ENCODE measurements around the gene PJA2. TPM values are rescaled to one million over a fixed set of nuclear protein-coding genes. Genes with fewer than 3 reads are reported as not detected.

The PJA2 gene
- total RNA-seq, 2 experiments from 2014 or later: 41.3 to 69.7 TPM

- Histone ChIP-seq H2AFZ (ENCODE audit: low read length) (no peak overlapping the region), H3K4me2 (ENCODE audit: low read length) (no peak overlapping the region), H3K9me3 (ENCODE audit: low read length) (peaks cover 5% of the 10 kb centered on the region; the same call in 1 of the 2 replicates), H3K79me2 (ENCODE audit: insufficient read depth, low read depth, low read length) (peaks cover 92% of the 10 kb centered on the region), H4K20me1 (ENCODE audit: insufficient read depth, low read length) (no peaks in the 10 kb centered on the region; the same call in 1 of the 2 replicates), H3K4me1 (ENCODE audit: insufficient read depth, low read length, poor library complexity, severe bottlenecking) (no peaks in the 10 kb centered on the region), H3K9me2 (ENCODE audit: insufficient read depth, low read length) (no peaks in the 10 kb centered on the region), H3K36me3 (ENCODE audit: insufficient read depth, low read length) (peaks cover 45% of the 10 kb centered on the region), H3K27ac (ENCODE audit: low read depth, low read length, poor library complexity, severe bottlenecking) (no peak overlapping the region), H3K4me3 (ENCODE audit: low read depth, low read length, poor library complexity, severe bottlenecking) (no peak overlapping the region)
- BruUV-seq (replicated peaks): no TSS peak
- no peak for DNase-seq (ENCODE audit: low spot score)
- ChIA-PET POLR2A (no interaction called here), CTCF (ENCODE audit: unreplicated experiment) (no interaction called here)
- TF ChIP-seq EZH2phosphoT487 (IDR thresholded peaks at IDR 0.05; ENCODE audit: borderline replicate concordance, low read depth, low read length) (no peak), CTCF (conservative IDR thresholded peaks at IDR 0.05; ENCODE audit: low read length) (no peak)
- intact Hi-C loops (cut with micrococcal nuclease; ENCODE audit: unreplicated experiment): no loop called here
Observed at GRCh38 chr5:109399092-109399759, 10.5 kb downstream of the PJA2 start.

GRCh38 chr5:109396965-109397364 lies 12.8 kb downstream of the PJA2 start:
- intact Hi-C loops (cut with micrococcal nuclease; ENCODE audit: unreplicated experiment): no loop called here
- Histone ChIP-seq H4K20me1 (ENCODE audit: insufficient read depth, low read length) (no peaks in the 10 kb centered on the region; the same call in 1 of the 2 replicates), H3K9me3 (ENCODE audit: low read length) (peaks cover 11% of the 10 kb centered on the region; the same call in 1 of the 2 replicates), H3K36me3 (ENCODE audit: insufficient read depth, low read length) (peaks cover 48% of the 10 kb centered on the region), H3K79me2 (ENCODE audit: insufficient read depth, low read depth, low read length) (peaks cover 90% of the 10 kb centered on the region), H3K9me2 (ENCODE audit: insufficient read depth, low read length) (no peaks in the 10 kb centered on the region), H3K4me3 (ENCODE audit: low read depth, low read length, poor library complexity, severe bottlenecking) (no peak overlapping the region), H2AFZ (ENCODE audit: low read length) (no peak overlapping the region), H3K27ac (ENCODE audit: low read depth, low read length, poor library complexity, severe bottlenecking) (no peak overlapping the region), H3K4me1 (ENCODE audit: insufficient read depth, low read length, poor library complexity, severe bottlenecking) (no peaks in the 10 kb centered on the region), H3K4me2 (ENCODE audit: low read length) (no peak overlapping the region)
- BruUV-seq (replicated peaks): no TSS peak
- DNase-seq (ENCODE audit: low spot score): no peak
- ChIA-PET CTCF (ENCODE audit: unreplicated experiment) (no interaction called here), POLR2A (interaction anchor here (0.5 to 0.7 kb wide), 4 partner anchors 20 to 1017 kb away, joined by 3 to 5 read pairs (median 3); no protein-coding TSS in a partner anchor)
- TF ChIP-seq EZH2phosphoT487 (IDR thresholded peaks at IDR 0.05; ENCODE audit: borderline replicate concordance, low read depth, low read length) (no peak), CTCF (conservative IDR thresholded peaks at IDR 0.05; ENCODE audit: low read length) (no peak)

GRCh38 chr5:109394806-109395205 lies 15.0 kb downstream of the PJA2 start:
- Histone ChIP-seq H4K20me1 (ENCODE audit: insufficient read depth, low read length) (no peaks in the 10 kb centered on the region; the same call in 1 of the 2 replicates), H3K36me3 (ENCODE audit: insufficient read depth, low read length) (peaks cover 54% of the 10 kb centered on the region), H3K4me3 (ENCODE audit: low read depth, low read length, poor library complexity, severe bottlenecking) (no peak overlapping the region), H3K4me1 (ENCODE audit: insufficient read depth, low read length, poor library complexity, severe bottlenecking) (no peaks in the 10 kb centered on the region), H3K79me2 (ENCODE audit: insufficient read depth, low read depth, low read length) (peaks cover 95% of the 10 kb centered on the region), H3K27ac (ENCODE audit: low read depth, low read length, poor library complexity, severe bottlenecking) (no peak overlapping the region), H3K9me3 (ENCODE audit: low read length) (peaks cover 22% of the 10 kb centered on the region; the same call in 1 of the 2 replicates), H2AFZ (ENCODE audit: low read length) (no peak overlapping the region), H3K9me2 (ENCODE audit: insufficient read depth, low read length) (no peaks in the 10 kb centered on the region), H3K4me2 (ENCODE audit: low read length) (no peak overlapping the region)
- TF ChIP-seq EZH2phosphoT487 (IDR thresholded peaks at IDR 0.05; ENCODE audit: borderline replicate concordance, low read depth, low read length) (no peak), CTCF (conservative IDR thresholded peaks at IDR 0.05; ENCODE audit: low read length) (no peak)
- POLR2A ChIA-PET: interaction anchor here (0.5 to 1.2 kb wide), 3 partner anchors 11 to 78 kb away, joined by 3 to 7 read pairs (median 4); no protein-coding TSS in a partner anchor
- DNase-seq (ENCODE audit: low spot score): no peak
- intact Hi-C loops (cut with micrococcal nuclease; ENCODE audit: unreplicated experiment): no loop called here
- CTCF ChIA-PET (ENCODE audit: unreplicated experiment): interaction anchor here (0.7 kb wide), 1 partner anchor 20 kb away, joined by 3 read pairs; no protein-coding TSS in a partner anchor
- BruUV-seq (replicated peaks): no TSS peak

Measured in OCI-LY7 (cell line).